HuH-7 (cell line): ENCODE data around the gene SLC7A14.
A peak's percentile ranks its signal among the peaks of the same experiment; 100 is the strongest.
"Not testable (repeated sequence)": the region's sequence is repeated elsewhere in the genome, so short reads cannot be mapped to it uniquely, and the experiment has no call there.

ENCODE experiments used
- DNase-seq: peaks from one replicate; pipeline ENCODE4 v3.0.0; 2011; ENCODE audit warnings: low spot score

The SLC7A14 gene

GRCh38 chr3:170593634-170594033 lies 7.8 kb upstream of the SLC7A14 start:
- DNase-seq = no peak

GRCh38 chr3:170589113-170589512 lies 3.2 kb upstream of the SLC7A14 start:
- DNase-seq = no peak

GRCh38 chr3:170585008-170585936 lies 603 bp downstream of the SLC7A14 start:
- peak; percentile 46 for DNase-seq

DNA sequence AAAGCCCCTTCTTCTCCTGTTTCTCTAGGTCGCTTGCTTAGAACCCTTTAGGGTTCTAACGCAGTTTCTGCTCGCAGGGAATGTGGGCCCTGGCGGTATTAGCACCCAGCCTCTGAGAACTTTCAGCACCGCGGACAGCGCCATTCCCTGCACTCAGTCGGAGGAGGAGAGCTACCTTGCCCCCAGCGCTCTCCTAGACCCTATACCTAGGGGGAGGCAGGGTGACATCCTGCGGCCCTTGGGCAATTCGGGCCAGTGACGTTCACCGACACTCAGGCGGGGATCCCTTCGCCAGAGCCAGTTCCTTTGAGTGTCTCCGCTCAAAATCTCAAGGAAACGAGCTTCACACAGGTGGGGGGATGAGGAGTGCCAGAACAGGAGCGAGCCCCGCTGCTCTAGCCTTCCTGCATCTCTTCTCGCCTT lies 1.3 kb downstream of the SLC7A14 start:
- DNase-seq = peak; percentile 91

GRCh38 chr3:170579646-170580045 lies 6.2 kb downstream of the SLC7A14 start:
- DNase-seq = no peak

GRCh38 chr3:170572665-170573253 lies 13.1 kb downstream of the SLC7A14 start:
- DNase-seq = no peak

DNA sequence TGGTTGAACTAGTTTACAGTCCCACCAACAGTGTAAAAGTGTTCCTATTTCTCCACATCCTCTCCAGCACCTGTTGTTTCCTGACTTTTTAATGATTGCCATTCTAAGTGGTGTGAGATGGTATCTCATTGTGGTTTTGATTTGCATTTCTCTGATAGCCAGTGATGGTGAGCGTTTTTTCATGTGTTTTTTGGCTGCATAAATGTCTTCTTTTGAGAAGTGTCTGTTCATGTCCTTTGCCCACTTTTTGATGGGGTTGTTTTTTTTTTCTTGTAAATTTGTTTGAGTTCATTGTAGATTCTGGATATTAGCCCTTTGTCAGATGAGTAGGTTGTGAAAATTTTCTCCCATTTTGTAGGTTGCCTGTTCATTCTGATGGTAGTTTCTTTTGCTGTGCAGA lies 18.3 kb downstream of the SLC7A14 start:
- DNase-seq = not testable (repeated sequence)

- DNase-seq = no peak
These were observed 19.5 kb downstream of the SLC7A14 start for GRCh38 chr3:170566413-170566812.

- DNase-seq = no peak
These were observed 20.4 kb downstream of the SLC7A14 start for GRCh38 chr3:170565495-170565894.

GRCh38 chr3:170564664-170565063 lies 21.2 kb downstream of the SLC7A14 start:
- DNase-seq = no peak

DNA sequence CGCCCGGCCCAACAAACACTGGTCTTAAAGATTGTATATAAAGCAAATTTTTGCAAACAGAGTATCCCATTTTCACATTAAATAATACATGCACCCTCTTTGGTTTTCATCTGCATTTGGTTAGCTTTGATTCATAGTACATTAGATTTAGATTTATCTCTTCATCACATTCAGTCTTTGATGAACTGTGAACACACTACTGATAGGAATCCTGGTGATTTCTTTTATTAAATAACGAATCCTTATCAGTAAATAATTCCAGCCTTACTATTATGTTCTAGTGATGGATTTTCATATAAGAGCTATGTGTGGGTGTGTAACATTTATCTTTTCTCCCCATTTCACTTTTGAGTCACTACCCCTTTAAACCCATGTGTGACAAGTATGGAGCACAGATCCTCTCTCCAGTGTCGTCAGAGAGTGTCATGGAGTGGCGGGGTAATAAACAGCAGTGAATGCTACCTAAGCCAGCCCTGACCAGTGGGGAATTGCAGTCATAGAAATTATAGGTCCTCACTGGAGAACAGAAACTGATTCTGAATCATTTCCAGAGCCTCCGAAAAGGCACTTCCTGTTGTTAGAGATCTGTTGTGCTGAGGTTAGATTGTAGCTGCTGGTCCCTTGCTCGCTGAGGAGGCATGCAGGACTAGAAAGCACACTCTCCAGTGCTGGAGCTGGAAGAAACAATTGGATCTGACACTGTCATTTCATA lies 22.0 kb downstream of the SLC7A14 start:
- no peak for DNase-seq

DNA sequence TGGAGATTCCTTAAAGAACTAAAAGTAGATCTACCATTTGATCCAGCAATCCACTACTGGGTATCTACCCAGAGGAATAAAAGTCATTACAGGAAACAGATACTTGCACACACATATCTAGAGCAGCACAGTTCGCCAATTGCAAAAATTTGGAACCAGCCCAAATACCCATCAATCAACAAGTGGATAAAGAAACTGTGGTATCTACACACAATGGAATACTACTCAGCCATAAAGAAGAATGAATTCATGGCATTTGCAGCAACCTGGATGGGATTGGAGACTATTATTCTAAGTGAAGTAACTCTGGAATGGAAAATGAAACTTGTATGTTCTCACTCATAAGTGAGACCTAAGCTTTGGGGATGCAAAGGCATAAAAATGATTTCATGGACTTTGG lies 23.8 kb downstream of the SLC7A14 start:
- no peak for DNase-seq

DNA sequence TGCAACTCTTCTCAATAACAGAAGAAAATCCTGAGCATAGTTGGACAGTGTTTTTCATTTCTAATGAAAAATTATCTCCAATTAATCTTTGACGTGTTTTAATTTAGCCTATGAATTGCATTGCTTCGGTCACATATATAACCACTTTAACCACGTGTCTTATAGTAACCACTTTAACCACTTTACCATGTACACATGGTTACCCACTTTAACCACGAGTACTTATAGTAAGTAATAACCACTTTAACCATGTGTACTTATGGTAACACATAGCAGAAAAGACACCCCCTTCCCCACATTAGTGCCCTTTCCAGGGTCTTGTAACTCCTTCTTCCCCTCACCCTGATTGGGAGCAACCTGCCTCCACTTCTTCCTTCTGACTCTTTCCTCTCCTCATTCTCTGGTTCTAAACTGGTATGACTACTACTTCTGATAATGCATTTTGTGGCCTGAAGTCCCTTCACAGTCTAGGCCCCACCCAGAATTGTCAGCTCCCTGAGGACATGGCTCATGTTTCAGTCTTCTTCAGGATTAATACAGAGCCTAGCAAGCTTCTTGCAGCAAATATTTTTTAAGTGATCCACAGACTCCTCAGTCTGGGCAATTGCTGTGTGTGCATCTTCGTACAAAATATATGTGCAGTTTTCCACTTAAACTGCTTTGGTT lies 25.0 kb downstream of the SLC7A14 start:
- no peak for DNase-seq

- DNase-seq = no peak
These were observed 25.6 kb downstream of the SLC7A14 start for GRCh38 chr3:170560296-170560695.

DNA sequence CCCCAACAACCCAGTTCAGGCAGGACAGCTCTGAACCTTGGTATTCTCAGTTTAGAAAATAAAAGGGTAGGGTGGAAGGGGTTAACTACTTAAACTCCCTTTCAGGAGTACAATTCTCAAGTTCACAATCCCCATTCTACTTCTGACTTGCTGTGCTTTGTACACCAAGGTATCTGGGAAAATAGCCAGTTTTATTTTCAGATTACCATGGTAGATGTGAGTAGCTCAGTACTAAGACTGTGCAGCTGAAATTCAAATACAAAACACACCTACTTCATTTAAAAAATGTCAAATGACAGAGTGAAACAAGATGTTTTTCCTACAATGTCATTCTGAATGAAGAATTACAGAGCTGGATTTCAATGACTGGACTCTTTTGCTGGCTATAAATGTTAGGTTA lies 27.4 kb downstream of the SLC7A14 start:
- no peak for DNase-seq

DNA sequence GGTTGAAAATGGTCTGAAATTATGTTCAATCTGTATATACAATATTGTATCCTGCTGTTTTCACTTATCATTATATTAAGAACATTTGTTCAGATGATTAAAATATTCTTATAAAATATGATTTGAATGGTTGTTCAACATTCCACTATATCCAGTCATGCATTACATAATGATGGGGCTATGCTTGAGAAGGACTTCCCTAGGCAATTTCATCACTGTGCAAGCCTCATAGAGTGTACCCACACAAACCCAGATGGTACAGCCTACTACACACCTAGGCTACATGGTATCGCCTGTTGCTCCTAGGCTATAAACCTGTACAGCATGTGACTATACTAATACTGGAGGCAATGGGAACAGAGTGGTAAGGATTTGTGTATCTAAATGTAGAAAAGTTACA lies 30.5 kb downstream of the SLC7A14 start:
- DNase-seq = no peak

- no peak for DNase-seq
These were observed 31.8 kb downstream of the SLC7A14 start for GRCh38 chr3:170553788-170554757.

DNA sequence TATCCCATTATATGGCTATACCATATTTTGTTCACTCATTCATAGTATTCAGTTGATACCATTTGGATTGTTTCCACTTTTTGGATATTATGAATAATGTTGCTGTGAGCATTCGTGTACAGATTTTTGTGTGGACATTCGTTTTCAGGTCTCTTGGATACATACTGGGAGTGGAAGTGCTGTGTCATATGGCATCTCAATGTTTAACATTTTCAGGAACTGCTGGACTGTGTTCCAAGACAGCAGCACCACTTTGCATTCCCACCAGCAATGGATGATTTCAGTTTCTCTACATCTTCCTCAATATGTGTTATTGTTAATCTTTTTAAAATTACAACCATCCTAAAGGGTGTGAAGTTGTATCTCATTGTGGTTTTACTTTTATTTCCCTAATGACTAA lies 34.6 kb downstream of the SLC7A14 start:
- DNase-seq = no peak

- DNase-seq = no peak
These were observed 43.2 kb downstream of the SLC7A14 start for GRCh38 chr3:170542704-170543103.

DNA sequence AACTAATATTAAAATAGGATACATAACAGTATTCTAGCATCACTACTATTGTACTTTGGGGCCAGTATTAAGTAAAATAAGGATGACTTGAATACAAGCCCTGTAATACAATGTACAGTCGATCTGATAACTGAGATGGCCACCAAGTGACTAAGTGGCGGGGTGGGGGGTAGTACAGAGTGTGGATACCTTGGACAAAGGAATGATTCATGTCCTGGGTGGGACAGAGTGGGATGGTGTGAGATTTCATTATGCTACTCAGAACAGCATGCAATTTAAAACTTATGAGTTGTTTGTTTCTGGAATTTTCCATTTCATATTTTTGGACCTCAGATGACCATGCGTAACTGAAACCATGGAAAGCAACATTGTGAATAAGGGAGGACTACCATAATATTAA lies 46.0 kb downstream of the SLC7A14 start:
- no peak for DNase-seq

GRCh38 chr3:170536712-170537111 lies 49.2 kb downstream of the SLC7A14 start:
- no peak for DNase-seq
